Measurements from ENCODE around the gene PPIP5K1.

Gene PPIP5K1

GRCh38 chr15:43521419-43521818 lies 68.6 kb downstream of the PPIP5K1 start:
- TF ChIP-seq NFIC (IDR thresholded peaks at IDR 0.05) (no peak), RAD21 (IDR thresholded peaks at IDR 0.05; ENCODE audit: low read depth) (no peak), REST (IDR thresholded peaks at IDR 0.05; ENCODE audit: low read depth) (no peak), EP300 (IDR thresholded peaks at IDR 0.05; ENCODE audit: borderline replicate concordance) (no peak), EGR1 (IDR thresholded peaks at IDR 0.05) (no peak), ZBTB7A (IDR thresholded peaks at IDR 0.05; ENCODE audit: low read depth) (no peak), FOXM1 (IDR thresholded peaks at IDR 0.05; ENCODE audit: borderline replicate concordance, low read depth) (no peak), YY1 (IDR thresholded peaks at IDR 0.05; ENCODE audit: low read depth) (no peak), MAX (IDR thresholded peaks at IDR 0.05) (no peak), TCF12 (IDR thresholded peaks at IDR 0.05; ENCODE audit: low read depth) (no peak), CREB1 (IDR thresholded peaks at IDR 0.05; ENCODE audit: low read depth) (no peak), TEAD4 (IDR thresholded peaks at IDR 0.05) (no peak), USF1 (IDR thresholded peaks at IDR 0.05) (no peak), CEBPB (IDR thresholded peaks at IDR 0.05) (no peak), TAF1 (IDR thresholded peaks at IDR 0.05; ENCODE audit: low read depth) (no peak)

GRCh38 chr15:43520138-43520537 lies 69.9 kb downstream of the PPIP5K1 start:
- TF ChIP-seq RAD21 (IDR thresholded peaks at IDR 0.05; ENCODE audit: low read depth) (no peak), FOXM1 (IDR thresholded peaks at IDR 0.05; ENCODE audit: borderline replicate concordance, low read depth) (no peak), TEAD4 (IDR thresholded peaks at IDR 0.05) (no peak), ZBTB7A (IDR thresholded peaks at IDR 0.05; ENCODE audit: low read depth) (no peak), MAX (IDR thresholded peaks at IDR 0.05) (no peak)

- TF ChIP-seq CREB1 (IDR thresholded peaks at IDR 0.05; ENCODE audit: low read depth) (no peak), CEBPB (IDR thresholded peaks at IDR 0.05) (no peak), ZBTB7A (IDR thresholded peaks at IDR 0.05; ENCODE audit: low read depth) (no peak), USF1 (IDR thresholded peaks at IDR 0.05) (no peak), TAF1 (IDR thresholded peaks at IDR 0.05; ENCODE audit: low read depth) (no peak), NFIC (IDR thresholded peaks at IDR 0.05) (no peak), FOXM1 (IDR thresholded peaks at IDR 0.05; ENCODE audit: borderline replicate concordance, low read depth) (no peak), RAD21 (IDR thresholded peaks at IDR 0.05; ENCODE audit: low read depth) (no peak), EGR1 (IDR thresholded peaks at IDR 0.05) (no peak), YY1 (IDR thresholded peaks at IDR 0.05; ENCODE audit: low read depth) (no peak)
Observed at GRCh38 chr15:43519196-43519595, 70.8 kb downstream of the PPIP5K1 start.

GRCh38 chr15:43518197-43518761 lies 71.7 kb downstream of the PPIP5K1 start:
- TF ChIP-seq NFIC (IDR thresholded peaks at IDR 0.05) (no peak), REST (IDR thresholded peaks at IDR 0.05; ENCODE audit: low read depth) (no peak), CEBPB (IDR thresholded peaks at IDR 0.05) (no peak), CREB1 (IDR thresholded peaks at IDR 0.05; ENCODE audit: low read depth) (no peak), TCF12 (IDR thresholded peaks at IDR 0.05; ENCODE audit: low read depth) (no peak), EGR1 (IDR thresholded peaks at IDR 0.05) (no peak), MAX (IDR thresholded peaks at IDR 0.05) (no peak), FOXM1 (IDR thresholded peaks at IDR 0.05; ENCODE audit: borderline replicate concordance, low read depth) (no peak), TAF1 (IDR thresholded peaks at IDR 0.05; ENCODE audit: low read depth) (no peak), USF1 (IDR thresholded peaks at IDR 0.05) (no peak)

- no peak for TF ChIP-seq REST (IDR thresholded peaks at IDR 0.05; ENCODE audit: low read depth)
- no peak for TF ChIP-seq YY1 (IDR thresholded peaks at IDR 0.05; ENCODE audit: low read depth)
- TF ChIP-seq CREB1 (IDR thresholded peaks at IDR 0.05; ENCODE audit: low read depth) = no peak
- TF ChIP-seq TAF1 (IDR thresholded peaks at IDR 0.05; ENCODE audit: low read depth) = no peak
- TF ChIP-seq TCF12 (IDR thresholded peaks at IDR 0.05; ENCODE audit: low read depth) = no peak
- TF ChIP-seq TEAD4 (IDR thresholded peaks at IDR 0.05) = no peak
Observed at GRCh38 chr15:43517354-43518196, 72.4 kb downstream of the PPIP5K1 start, which contains the start of gene MAP1A. TSS of gene MAP1A (plus strand) at chr15:43517608. CDS start at chr15:43521474, 3,866 bp downstream.

All from Ishikawa (cell line).